Liver (tissue), 9 donors: Measurements from ENCODE around the gene ADGRB2. TPM values are rescaled to one million over a fixed set of nuclear protein-coding genes. Genes with fewer than 3 reads are reported as not detected.

Experiments
- DNase-seq: peaks from one replicate; pipeline ENCODE4 v3.0.0-alpha.2; 2017; ENCODE audit warnings: low spot score
- H3K27ac ChIP-seq, 2 donors: one replicate each; pipeline ENCODE4 v1.7.0; 2013; ENCODE audit warnings: inconsistent platforms in 2 of 2, low read length in 2 of 2, control low read depth in 1 of 2, low read depth in 1 of 2, mild to moderate bottlenecking in 1 of 2
- H3K27me3 ChIP-seq, 4 donors: one replicate each; pipeline versions ENCODE4 v1.6.1 to v1.7.0; 2013; ENCODE audit warnings: low read length in 3 of 4, inconsistent platforms in 1 of 4, mild to moderate bottlenecking in 1 of 4, moderate library complexity in 1 of 4; ENCODE audit not compliant: control insufficient read depth in 4 of 4, insufficient read depth in 4 of 4
- H3K36me3 ChIP-seq, 4 donors: one replicate each; pipeline versions ENCODE4 v1.6.1 to v1.7.0; 2013; ENCODE audit warnings: low read length in 3 of 4, mild to moderate bottlenecking in 3 of 4, low read depth in 1 of 4, moderate library complexity in 1 of 4; ENCODE audit not compliant: control insufficient read depth in 4 of 4, insufficient read depth in 3 of 4
- H3K4me1 ChIP-seq, 4 donors: one replicate each; pipeline versions ENCODE4 v1.6.1 to v1.7.0; 2013; ENCODE audit warnings: low read length in 3 of 4, mild to moderate bottlenecking in 3 of 4, moderate library complexity in 1 of 4; ENCODE audit not compliant: control insufficient read depth in 4 of 4, insufficient read depth in 4 of 4
- H3K4me3 ChIP-seq, 3 donors: one replicate each; pipeline versions ENCODE4 v1.6.1 to v1.7.0; 2013; ENCODE audit warnings: low read length in 3 of 3, control low read depth in 1 of 3, low read depth in 1 of 3, mild to moderate bottlenecking in 1 of 3
- H3K9ac ChIP-seq, 2 donors: one replicate each; pipeline ENCODE4 v1.7.0; 2013; ENCODE audit warnings: low read length in 2 of 2, mild to moderate bottlenecking in 2 of 2, moderate library complexity in 2 of 2, control low read depth in 1 of 2, low read depth in 1 of 2
- H3K9me3 ChIP-seq, 4 donors: one replicate each; pipeline versions ENCODE4 v1.6.1 to v1.7.0; 2013; ENCODE audit warnings: low read length in 3 of 4; ENCODE audit not compliant: control insufficient read depth in 4 of 4
- EGR1 ChIP-seq, 2 donors: IDR thresholded peaks; 2 replicates each; pipeline ENCODE4 v1.6.1; 2016 to 2018; ENCODE audit warnings: antibody characterized with exemption in 2 of 2, low read depth in 2 of 2
- FOXA1 ChIP-seq: IDR thresholded peaks from 2 replicates; pipeline ENCODE4 v1.6.1; 2016; ENCODE audit warnings: antibody characterized with exemption
- GABPA ChIP-seq, 2 donors: IDR thresholded peaks in 1 of 2; conservative IDR thresholded peaks in 1 of 2; 2 replicates each; pipeline ENCODE4 v1.6.1; 2016; ENCODE audit warnings: antibody characterized with exemption in 2 of 2, mild to moderate bottlenecking in 1 of 2, moderate library complexity in 1 of 2
- HNF4A ChIP-seq, 2 donors: conservative IDR thresholded peaks; 2 replicates each; pipeline ENCODE4 v1.6.1; 2016; ENCODE audit warnings: antibody characterized with exemption in 2 of 2, mild to moderate bottlenecking in 2 of 2
- HNF4G ChIP-seq: IDR thresholded peaks from 2 replicates; pipeline ENCODE4 v1.6.1; 2016; ENCODE audit warnings: antibody characterized with exemption
- JUND ChIP-seq, 2 donors: IDR thresholded peaks; 2 replicates each; pipeline ENCODE4 v1.6.1; 2016; ENCODE audit warnings: antibody characterized with exemption in 2 of 2
- MAX ChIP-seq: IDR thresholded peaks from 2 replicates; pipeline ENCODE4 v1.6.1; 2016; ENCODE audit warnings: antibody characterized with exemption
- NR2F2 ChIP-seq: IDR thresholded peaks from 2 replicates; pipeline ENCODE4 v1.6.1; 2016; ENCODE audit warnings: antibody characterized with exemption
- RAD21 ChIP-seq, 2 donors: IDR thresholded peaks; 2 replicates each; pipeline ENCODE4 v1.6.1; 2016; ENCODE audit warnings: antibody characterized with exemption in 2 of 2, mild to moderate bottlenecking in 2 of 2
- RXRA ChIP-seq, 2 donors: IDR thresholded peaks; 2 replicates each; pipeline ENCODE4 v1.6.1; 2017 to 2018; ENCODE audit warnings: antibody characterized with exemption in 2 of 2, mild to moderate bottlenecking in 1 of 2
- SP1 ChIP-seq: IDR thresholded peaks from 2 replicates; pipeline ENCODE4 v1.6.1; 2018; ENCODE audit warnings: antibody characterized with exemption, mild to moderate bottlenecking
- TAF1 ChIP-seq: conservative IDR thresholded peaks from 2 replicates; pipeline ENCODE4 v1.6.1; 2016; ENCODE audit warnings: antibody characterized with exemption, mild to moderate bottlenecking
- YY1 ChIP-seq: IDR thresholded peaks from 2 replicates; pipeline ENCODE4 v1.6.1; 2016; ENCODE audit warnings: antibody characterized with exemption, mild to moderate bottlenecking
- WGBS: extraction: QIAGEN DNeasy Blood & Tissue Kit; methylation state at CpG from one replicate; pipeline ENCODE4 v1.1.7; 2013; 5-methylcytosine and 5-hydroxymethylcytosine counted together
- polyA plus RNA-seq, 2 donors: library from polyadenylated mRNA; stranded (reverse) in 1 of 2; unstranded in 1 of 2; fragments of 200-250 nt in 1 of 2; fragments of >200 nt in 1 of 2; fragmentation: Nextera tagmentation in 1 of 2; extraction: Ambion mirVana in 1 of 2; gene quantifications; one replicate each; pipeline versions ENCODE4 v1.2.1 to v1.2.3, GENCODE V29; 2013 to 2015
- total RNA-seq, 2 donors: library from RNA; depleted of rRNA; stranded (reverse); fragments of >200 nt; gene quantifications; one replicate each; pipeline ENCODE4 v1.2.3, GENCODE V29; 2014
- TF ChIP-seq, protein P1 (sequence below): IDR thresholded peaks from 2 replicates; pipeline ENCODE4 v1.6.1; 2016; ENCODE audit warnings: antibody characterized with exemption
- TF ChIP-seq, protein P2 (sequence below): IDR thresholded peaks from 2 replicates; pipeline ENCODE4 v1.6.1; 2016; ENCODE audit warnings: antibody characterized with exemption, mild to moderate bottlenecking
- donor health status: healthy.
- donor health status: healthy.
- donor health status: healthy.
- donor health status: healthy.
- donor health status: healthy.

The ADGRB2 gene
- total and polyA plus RNA-seq, 4 donors: under 0.01 to 0.05 (median 0.05) TPM; not detected in 1

GRCh38 chr1:31772669-31773248 is 8.6 kb upstream of the ADGRB2 start (continued):
- TF ChIP-seq, protein P1, sequence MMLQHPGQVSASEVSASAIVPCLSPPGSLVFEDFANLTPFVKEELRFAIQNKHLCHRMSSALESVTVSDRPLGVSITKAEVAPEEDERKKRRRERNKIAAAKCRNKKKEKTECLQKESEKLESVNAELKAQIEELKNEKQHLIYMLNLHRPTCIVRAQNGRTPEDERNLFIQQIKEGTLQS: no peak
- TF ChIP-seq GABPA (IDR thresholded peaks at IDR 0.05 in 1 of 2, conservative IDR thresholded peaks at IDR 0.05 in 1 of 2) (no peak), JUND (IDR thresholded peaks at IDR 0.05) (no peak), RXRA (IDR thresholded peaks at IDR 0.05) (no peak), HNF4A (conservative IDR thresholded peaks at IDR 0.05) (no peak), HNF4G (no peak), YY1 (no peak), NR2F2 (no peak), MAX (no peak), EGR1 (IDR thresholded peaks at IDR 0.05; ENCODE audit: low read depth in 2 of 2) (no peak)

DNA sequence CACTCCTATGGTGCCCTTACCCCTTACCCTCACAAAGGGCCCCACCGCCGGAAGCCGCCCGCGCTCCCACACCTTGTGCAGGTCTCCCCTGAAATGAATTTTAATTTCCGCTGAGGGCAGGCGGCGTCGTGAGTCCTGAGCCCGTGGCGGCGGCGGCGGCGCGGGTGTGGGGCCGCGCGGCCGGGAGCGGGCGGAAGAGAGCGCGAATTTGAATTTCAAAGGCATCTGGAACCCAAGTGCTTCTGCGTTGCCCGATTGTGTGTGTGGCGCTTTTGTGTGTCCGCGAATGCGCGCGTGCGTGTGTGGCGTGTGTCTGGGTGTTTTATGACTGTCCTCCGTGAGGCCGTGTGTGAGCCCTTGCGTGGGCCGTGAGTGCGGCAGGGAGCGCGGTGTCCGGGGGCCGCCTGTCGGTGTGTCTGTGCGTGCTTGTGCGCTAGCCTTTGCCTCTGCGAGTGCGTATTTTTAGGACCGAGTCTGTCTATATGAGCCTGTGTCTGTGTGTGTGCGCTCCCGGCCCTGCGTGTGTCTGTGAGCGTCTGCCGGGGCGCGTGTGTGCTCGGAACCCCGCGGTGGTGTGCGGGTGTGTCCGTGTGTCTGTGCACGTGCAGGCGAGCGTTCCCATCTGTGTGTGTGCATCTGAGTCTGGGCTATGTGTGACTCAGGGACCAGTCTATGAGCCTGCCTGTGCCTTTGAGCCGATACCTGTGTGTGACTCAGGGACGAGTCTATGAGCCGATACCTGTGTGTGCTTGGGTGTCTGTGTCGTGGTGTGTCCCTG is 7.9 kb upstream of the ADGRB2 start:
- no peak overlapping the region for H3K4me3 ChIP-seq
- H3K9ac ChIP-seq: no peak overlapping the region
- DNase-seq: no peak
- H3K4me1 ChIP-seq: peaks cover 0 to 11% (median 7%) of the 10 kb centered on the region in 4 donors
- peaks cover 0 to 3% (median 0%) of the 10 kb centered on the region in 4 donors for H3K9me3 ChIP-seq
- H3K27me3 ChIP-seq: peaks cover 0 to 14% (median 5%) of the 10 kb centered on the region in 4 donors
- TF ChIP-seq YY1: no peak
- TF ChIP-seq EGR1 (IDR thresholded peaks at IDR 0.05; ENCODE audit: low read depth in 2 of 2): no peak
- no peak for TF ChIP-seq RAD21 (IDR thresholded peaks at IDR 0.05)
- no peak for TF ChIP-seq HNF4A (conservative IDR thresholded peaks at IDR 0.05)
- no peak for TF ChIP-seq MAX
- TF ChIP-seq RXRA (IDR thresholded peaks at IDR 0.05): no peak
- no peak for TF ChIP-seq NR2F2
- TF ChIP-seq SP1: no peak
- TF ChIP-seq, protein P1: no peak
- TF ChIP-seq, protein P2, sequence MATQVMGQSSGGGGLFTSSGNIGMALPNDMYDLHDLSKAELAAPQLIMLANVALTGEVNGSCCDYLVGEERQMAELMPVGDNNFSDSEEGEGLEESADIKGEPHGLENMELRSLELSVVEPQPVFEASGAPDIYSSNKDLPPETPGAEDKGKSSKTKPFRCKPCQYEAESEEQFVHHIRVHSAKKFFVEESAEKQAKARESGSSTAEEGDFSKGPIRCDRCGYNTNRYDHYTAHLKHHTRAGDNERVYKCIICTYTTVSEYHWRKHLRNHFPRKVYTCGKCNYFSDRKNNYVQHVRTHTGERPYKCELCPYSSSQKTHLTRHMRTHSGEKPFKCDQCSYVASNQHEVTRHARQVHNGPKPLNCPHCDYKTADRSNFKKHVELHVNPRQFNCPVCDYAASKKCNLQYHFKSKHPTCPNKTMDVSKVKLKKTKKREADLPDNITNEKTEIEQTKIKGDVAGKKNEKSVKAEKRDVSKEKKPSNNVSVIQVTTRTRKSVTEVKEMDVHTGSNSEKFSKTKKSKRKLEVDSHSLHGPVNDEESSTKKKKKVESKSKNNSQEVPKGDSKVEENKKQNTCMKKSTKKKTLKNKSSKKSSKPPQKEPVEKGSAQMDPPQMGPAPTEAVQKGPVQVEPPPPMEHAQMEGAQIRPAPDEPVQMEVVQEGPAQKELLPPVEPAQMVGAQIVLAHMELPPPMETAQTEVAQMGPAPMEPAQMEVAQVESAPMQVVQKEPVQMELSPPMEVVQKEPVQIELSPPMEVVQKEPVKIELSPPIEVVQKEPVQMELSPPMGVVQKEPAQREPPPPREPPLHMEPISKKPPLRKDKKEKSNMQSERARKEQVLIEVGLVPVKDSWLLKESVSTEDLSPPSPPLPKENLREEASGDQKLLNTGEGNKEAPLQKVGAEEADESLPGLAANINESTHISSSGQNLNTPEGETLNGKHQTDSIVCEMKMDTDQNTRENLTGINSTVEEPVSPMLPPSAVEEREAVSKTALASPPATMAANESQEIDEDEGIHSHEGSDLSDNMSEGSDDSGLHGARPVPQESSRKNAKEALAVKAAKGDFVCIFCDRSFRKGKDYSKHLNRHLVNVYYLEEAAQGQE: no peak
- TF ChIP-seq JUND (IDR thresholded peaks at IDR 0.05): no peak
- no peak for TF ChIP-seq TAF1
- no peak for TF ChIP-seq FOXA1
- TF ChIP-seq HNF4G: no peak
- TF ChIP-seq GABPA (IDR thresholded peaks at IDR 0.05 in 1 of 2, conservative IDR thresholded peaks at IDR 0.05 in 1 of 2): no peak
- H3K27ac ChIP-seq: no peak overlapping the region
- 12% methylated on average over 68 of the region's 68 CpGs for WGBS
- H3K36me3 ChIP-seq: no peaks in the 10 kb centered on the region
